IMR-90 (cell line): ENCODE measurements around the gene NOL9. TPM values are rescaled to one million over a fixed set of nuclear protein-coding genes. Genes with fewer than 3 reads are reported as not detected.

Experiments
- ATAC-seq: fragments of 200-7000 bp; cut with Tn5 transposase; 2 replicates; pipeline ENCODE4 v1.9.1; 2020; ENCODE audit warnings: low read depth, mild to moderate bottlenecking, moderate library complexity
- BruUV-seq: library from RNA; stranded (reverse); fragments of 400-500 nt; replicated peaks from 2 replicates; lab custom pipeline; 2021; lab: Mats Ljungman, UMichigan
- CTCF ChIA-PET: fragments of 300-600 bp; formaldehyde crosslinking; extraction: SDS; loops from one replicate; lab custom pipeline; 2021; ENCODE audit warnings: antibody characterized with exemption; lab: Yijun Ruan, JAX
- POLR2A ChIA-PET: fragments of 300-600 bp; sonication (Branson Sonifier 250); formaldehyde crosslinking; loops from one replicate; lab custom pipeline; 2022; ENCODE audit warnings: antibody characterized with exemption; ENCODE audit not compliant: unreplicated experiment; lab: Charles Lee
- DNase-seq: peaks from one replicate; pipeline ENCODE4 v3.0.0; 2013
- H2AFZ ChIP-seq: replicated peaks from 2 replicates; pipeline ENCODE3; 2013; ENCODE audit warnings: low read length, mild to moderate bottlenecking; ENCODE audit not compliant: poor library complexity
- H2AK5ac ChIP-seq: 2 replicates; pipeline ENCODE4 v1.6.1; 2013; ENCODE audit warnings: low read depth, low read length, inconsistent platforms
- H2AK9ac ChIP-seq: replicated peaks from 2 replicates; pipeline ENCODE3; 2013; ENCODE audit warnings: mild to moderate bottlenecking, low read depth, low read length, moderate library complexity; ENCODE audit not compliant: poor library complexity
- H2BK120ac ChIP-seq: 2 replicates; pipeline ENCODE4 v1.6.1; 2013; ENCODE audit warnings: low read depth, low read length, inconsistent platforms
- H2BK15ac ChIP-seq: 3 replicates; pipeline ENCODE4 v1.6.1; 2013; ENCODE audit warnings: low read depth, low read length, inconsistent platforms
- H2BK20ac ChIP-seq: 2 replicates; pipeline ENCODE4 v1.6.1; 2013; ENCODE audit warnings: low read depth, mild to moderate bottlenecking, inconsistent platforms, low read length, moderate library complexity
- H2BK5ac ChIP-seq: 2 replicates; pipeline ENCODE4 v1.6.1; 2013; ENCODE audit warnings: mild to moderate bottlenecking, low read depth, low read length, inconsistent platforms; ENCODE audit not compliant: poor library complexity, severe bottlenecking
- H3K14ac ChIP-seq: replicated peaks from 2 replicates; pipeline ENCODE4 v1.6.1; 2013; ENCODE audit warnings: low read depth, low read length, inconsistent platforms
- H3K18ac ChIP-seq: 2 replicates; pipeline ENCODE4 v1.6.1; 2013; ENCODE audit warnings: low read depth, low read length, control low read depth
- H3K23ac ChIP-seq: 2 replicates; pipeline ENCODE4 v1.6.1; 2013; ENCODE audit warnings: low read depth, low read length, inconsistent platforms
- H3K27ac ChIP-seq: 2 replicates; pipeline ENCODE4 v1.5.1; 2013; ENCODE audit warnings: mild to moderate bottlenecking, control low read depth, low read length; ENCODE audit not compliant: insufficient read depth
- H3K27me3 ChIP-seq: 2 replicates; pipeline ENCODE4 v1.6.1; 2013; ENCODE audit warnings: low read length; ENCODE audit not compliant: control insufficient read depth, insufficient read depth
- H3K36me3 ChIP-seq: 2 replicates; pipeline ENCODE4 v1.6.1; 2013; ENCODE audit warnings: low read length, mixed read lengths; ENCODE audit not compliant: control insufficient read depth, insufficient read depth
- H3K4ac ChIP-seq: 2 replicates; pipeline ENCODE4 v1.6.1; 2013; ENCODE audit warnings: low read depth, low read length, inconsistent platforms
- H3K4me1 ChIP-seq: 2 replicates; pipeline ENCODE4 v1.6.1; 2013; ENCODE audit warnings: low read length, mixed read lengths; ENCODE audit not compliant: control insufficient read depth, insufficient read depth
- H3K4me2 ChIP-seq: 2 replicates; pipeline ENCODE4 v1.6.1; 2013; ENCODE audit warnings: low read depth, mild to moderate bottlenecking, control low read depth, low read length, moderate library complexity
- H3K4me3 ChIP-seq: 2 replicates; pipeline ENCODE4 v1.5.1; 2013; ENCODE audit warnings: low read depth, mild to moderate bottlenecking, control low read depth, low read length, moderate library complexity; ENCODE audit not compliant: insufficient read depth
- H3K56ac ChIP-seq: 2 replicates; pipeline ENCODE4 v1.6.1; 2013; ENCODE audit warnings: low read length, inconsistent platforms; ENCODE audit not compliant: insufficient read depth; ENCODE audit errors: extremely low read depth
- H3K79me1 ChIP-seq, 2 experiments: 2 replicates each; pipeline ENCODE4 v1.6.1; 2013; ENCODE audit warnings: low read length in 2 of 2, inconsistent platforms in 1 of 2, low read depth in 1 of 2
- H3K9ac ChIP-seq: 2 replicates; pipeline ENCODE4 v1.6.1; 2013; ENCODE audit warnings: low read depth, low read length, control low read depth
- H3K9me1 ChIP-seq: 2 replicates; pipeline ENCODE4 v1.6.1; 2013; ENCODE audit warnings: low read length, inconsistent platforms; ENCODE audit not compliant: insufficient read depth
- H3K9me3 ChIP-seq: 2 replicates; pipeline ENCODE4 v1.6.1; 2013; ENCODE audit warnings: low read length; ENCODE audit not compliant: control insufficient read depth, insufficient read depth
- H4K20me1 ChIP-seq: 2 replicates; pipeline ENCODE4 v1.6.1; 2013; ENCODE audit warnings: low read length, inconsistent platforms; ENCODE audit not compliant: insufficient read depth
- H4K5ac ChIP-seq: 2 replicates; pipeline ENCODE4 v1.6.1; 2013; ENCODE audit warnings: mild to moderate bottlenecking, low read depth, low read length, control low read depth
- H4K8ac ChIP-seq, 2 experiments: 2 replicates each; pipeline ENCODE4 v1.6.1; 2013; ENCODE audit warnings: low read depth in 2 of 2, low read length in 2 of 2, control low read depth in 1 of 2, inconsistent platforms in 1 of 2
- H4K91ac ChIP-seq: 2 replicates; pipeline ENCODE4 v1.6.1; 2013; ENCODE audit warnings: low read depth, low read length, inconsistent platforms; ENCODE audit not compliant: insufficient read depth
- CHD1 ChIP-seq: IDR thresholded peaks from 2 replicates; pipeline ENCODE4 v1.6.1; 2012; ENCODE audit warnings: low read depth, low read length, improper control_type of control experiment
- MAZ ChIP-seq: IDR thresholded peaks from 2 replicates; pipeline ENCODE4 v1.6.1; 2012; ENCODE audit warnings: low read depth, mild to moderate bottlenecking, low read length, improper control_type of control experiment, moderate library complexity, borderline replicate concordance
- MXI1 ChIP-seq: IDR thresholded peaks from 2 replicates; pipeline ENCODE4 v1.6.1; 2012; ENCODE audit warnings: low read depth, mild to moderate bottlenecking, low read length, moderate library complexity, borderline replicate concordance
- POLR2A ChIP-seq: IDR thresholded peaks from 2 replicates; pipeline ENCODE4 v1.6.1; 2012; ENCODE audit warnings: mild to moderate bottlenecking, low read depth, low read length
- RCOR1 ChIP-seq: IDR thresholded peaks from 2 replicates; pipeline ENCODE4 v1.6.1; 2012; ENCODE audit warnings: mild to moderate bottlenecking, low read length, improper control_type of control experiment; ENCODE audit not compliant: insufficient replicate concordance
- SMC3 ChIP-seq: fragments of 150-350 bp; IDR thresholded peaks from 2 replicates; pipeline ENCODE4 v1.6.1; 2016; ENCODE audit warnings: low read depth, mild to moderate bottlenecking, antibody characterized with exemption, low read length, moderate library complexity
- WGBS, 2 experiments: methylation state at CpG; one replicate each; pipeline versions ENCODE4 v1.1.5 to v1.1.7; 2013; ENCODE audit warnings: missing lambda C conversion rate in 2 of 2; ENCODE audit not compliant: insufficient read length in 1 of 2; ENCODE audit errors: extremely low coverage in 2 of 2; 5-methylcytosine and 5-hydroxymethylcytosine counted together
- dilution Hi-C: fragments of 300-500 bp; cut with HindIII; formaldehyde crosslinking; loops from one replicate; pipeline ENCODE4 v1.14.3; 2018; ENCODE audit warnings: low sequenced_read_pairs; ENCODE audit not compliant: unreplicated experiment
- in situ Hi-C: fragments of 300-500 bp; cut with MboI; formaldehyde crosslinking; loops from 3 replicates; pipeline ENCODE4 v1.14.3; 2019; ENCODE audit warnings: low sequenced_read_pairs, inconsistent platforms, mixed read lengths
- intact Hi-C: fragments of 100-400 bp; cut with micrococcal nuclease; formaldehyde crosslinking; loops from 2 replicates; pipeline ENCODE4 v1.10.0; 2022
- polyA plus RNA-seq, 3 experiments: library from polyadenylated mRNA; depleted of rRNA; stranded (reverse); fragments of >200 nt; gene quantifications; 2 replicates each; pipeline ENCODE4 v1.2.3, GENCODE V29; 2012; ENCODE audit warnings: low replicate concordance in 1 of 3
- total RNA-seq: library from RNA; depleted of rRNA; stranded (reverse); fragments of >200 nt; gene quantifications from 2 replicates; pipeline ENCODE4 v1.2.3, GENCODE V29; 2012

Gene NOL9
- total and polyA plus RNA-seq, 2 of the 4 experiments (the other 2 are of a cell fraction): 13.0 to 19.2 TPM

DNA sequence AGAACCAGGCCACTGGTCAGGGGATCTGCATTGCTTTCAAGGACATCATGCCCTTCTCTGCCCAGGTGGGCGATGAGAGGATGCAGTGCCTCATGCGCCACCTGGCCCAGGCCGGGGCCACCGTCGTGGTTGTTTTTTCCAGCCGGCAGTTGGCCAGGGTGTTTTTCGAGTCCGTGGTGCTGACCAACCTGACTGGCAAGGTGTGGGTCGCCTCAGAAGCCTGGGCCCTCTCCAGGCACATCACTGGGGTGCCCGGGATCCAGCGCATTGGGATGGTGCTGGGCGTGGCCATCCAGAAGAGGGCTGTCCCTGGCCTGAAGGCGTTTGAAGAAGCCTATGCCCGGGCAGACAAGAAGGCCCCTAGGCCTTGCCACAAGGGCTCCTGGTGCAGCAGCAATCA lies 20.5 kb upstream of the NOL9 start:
- Histone ChIP-seq H3K9ac (no peak overlapping the region), H2BK5ac (no peak overlapping the region), H2AK5ac (no peak overlapping the region), H2AFZ (no peak overlapping the region), H3K4ac (no peak overlapping the region), H4K91ac (no peak overlapping the region), H3K23ac (no peak overlapping the region; the same call in 1 of the 2 replicates), H3K14ac (no peak overlapping the region), H2AK9ac (no peak overlapping the region), H2BK15ac (no peak overlapping the region), H2BK120ac (no peak overlapping the region), H3K4me3 (no peak overlapping the region), H3K18ac (no peak overlapping the region), H3K36me3 (no peaks in the 10 kb centered on the region), H3K9me1 (peaks cover 6% of the 10 kb centered on the region), H3K27ac (no peak overlapping the region), H3K79me1 (no peaks in the 10 kb centered on the region), H3K4me1 (peaks cover 4% of the 10 kb centered on the region), H4K5ac (no peak overlapping the region), H3K4me2 (no peak overlapping the region), H3K27me3 (peaks cover 20% of the 10 kb centered on the region), H4K8ac (no peak overlapping the region), H2BK20ac (no peak overlapping the region), H3K9me3 (peaks cover 10% of the 10 kb centered on the region), H4K20me1 (no peaks in the 10 kb centered on the region), H3K56ac (no peak overlapping the region)
- intact Hi-C loops: no loop called here
- ChIA-PET CTCF (no interaction called here), POLR2A (no interaction called here)
- WGBS, 2 experiments: 77% methylated on average over 13 of the region's 14 CpGs; no CpG with 5 or more reads in 1 of the 2 experiments
- DNase-seq: no peak
- ATAC-seq: no peak
- dilution Hi-C loops: no loop called here
- TF ChIP-seq SMC3 (no peak), MXI1 (no peak), POLR2A (no peak), CHD1 (no peak), MAZ (no peak), RCOR1 (no peak)
- BruUV-seq: no TSS peak
- in situ Hi-C loops: no loop called here
